ENCODE results near the gene SLC24A4.

DNA sequence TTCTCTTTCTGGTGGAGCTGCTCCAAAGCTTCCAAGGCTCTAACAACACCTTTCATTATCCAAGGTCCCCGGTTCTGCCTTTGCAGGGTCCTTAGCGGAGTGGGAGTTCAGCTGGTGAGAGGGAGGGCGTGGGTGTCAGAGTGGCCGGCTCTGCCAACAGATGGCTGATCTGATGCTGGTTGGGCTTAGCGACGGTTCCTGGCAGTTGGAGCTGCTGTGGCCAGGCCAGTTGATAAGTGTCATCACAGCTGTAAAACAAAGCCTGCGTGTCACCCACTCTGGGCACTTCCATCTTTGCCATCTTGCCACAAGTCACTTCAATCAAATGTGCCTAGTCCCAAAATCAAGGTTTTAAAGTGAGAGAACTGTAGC, 226.9 kb downstream of the SLC24A4 start:
- TF ChIP-seq POLR2A (IDR thresholded peaks at IDR 0.05; ENCODE audit: low read depth, low read length), result no peak
- TF ChIP-seq POLR2AphosphoS5 (IDR thresholded peaks at IDR 0.05; ENCODE audit: low read depth, low read length), result no peak
- TF ChIP-seq PAX5 (IDR thresholded peaks at IDR 0.05; ENCODE audit: insufficient read depth, low read length, severe bottlenecking), result no peak
- no peak for TF ChIP-seq TAF1 (IDR thresholded peaks at IDR 0.05; ENCODE audit: low read depth, low read length)
- no peak for TF ChIP-seq SPI1 (IDR thresholded peaks at IDR 0.05; ENCODE audit: low read depth, low read length)
